Measurements from ENCODE around the gene CDX1. TPM values are rescaled to one million over a fixed set of nuclear protein-coding genes. Genes with fewer than 3 reads are reported as not detected.
A peak's percentile ranks its signal among the peaks of the same experiment; 100 is the strongest.

Gene CDX1
- total RNA-seq, 1 donor from 2014 or later, result not detected

- no peak for TF ChIP-seq CTCF (IDR thresholded peaks at IDR 0.05)
- no peaks in the 10 kb centered on the region for H3K9me3 ChIP-seq (ENCODE audit: low read depth)
- H3K4me3 ChIP-seq, result no peak overlapping the region
- peak overlapping the region; percentile 86 for H3K4me2 ChIP-seq
- H3K9me3 Mint-ChIP-seq, result no peaks in the 10 kb centered on the region
- no peak overlapping the region for H3K27ac Mint-ChIP-seq
- H3F3A ChIP-seq (ENCODE audit: low read depth), result no peaks in the 10 kb centered on the region
- no peak overlapping the region for H3K27ac ChIP-seq
- H3K79me2 ChIP-seq (ENCODE audit: low read depth), result no peaks in the 10 kb centered on the region
- peak overlapping the region; percentile 30 for H3K4me3 Mint-ChIP-seq
- H3K36me3 Mint-ChIP-seq, result no peaks in the 10 kb centered on the region
- peaks cover 21% of the 10 kb centered on the region for H3K4me1 ChIP-seq
- peaks cover 27% of the 10 kb centered on the region for H3K4me1 Mint-ChIP-seq
- no peak overlapping the region for H3K9ac ChIP-seq
- no peak for DNase-seq (ENCODE audit: low spot score)
- peaks cover 87% of the 10 kb centered on the region for H3K27me3 ChIP-seq
- H3K27me3 Mint-ChIP-seq (ENCODE audit: insufficient read depth, low read depth), result peaks cover 38% of the 10 kb centered on the region
- H2AFZ ChIP-seq (replicated peaks), result no peak overlapping the region
- H3K36me3 ChIP-seq, result no peaks in the 10 kb centered on the region
- H4K20me1 ChIP-seq (ENCODE audit: low read depth), result peaks cover 5% of the 10 kb centered on the region
Measured at GRCh38 chr5:150189326-150189725, 22.7 kb downstream of the CDX1 start.

GRCh38 chr5:150189728-150190502, 23.3 kb downstream of the CDX1 start, which contains the start of gene SLC6A7:
Gene SLC6A7 (plus strand): TSS chr5:150190062. CDS start chr5:150190328, 266 bp downstream.
- Mint-ChIP-seq H3K27ac (no peak within 1 kb of the TSS), H3K27me3 (ENCODE audit: insufficient read depth, low read depth) (peaks cover 42% of the 10 kb centered on the region)
- DNase-seq (ENCODE audit: low spot score), result peak; percentile 62

GRCh38 chr5:150190503-150190979, 24.0 kb downstream of the CDX1 start:
- Mint-ChIP-seq H3K4me1 (peaks cover 18% of the 10 kb centered on the region), H3K9me3 (no peaks in the 10 kb centered on the region), H3K4me3 (no peak overlapping the region), H3K27me3 (ENCODE audit: insufficient read depth, low read depth) (peaks cover 42% of the 10 kb centered on the region), H3K36me3 (no peaks in the 10 kb centered on the region), H3K27ac (no peak overlapping the region)
- Histone ChIP-seq H3K79me2 (ENCODE audit: low read depth) (no peaks in the 10 kb centered on the region), H3K4me1 (peaks cover 16% of the 10 kb centered on the region), H4K20me1 (ENCODE audit: low read depth) (peaks cover 5% of the 10 kb centered on the region), H3K27ac (no peak overlapping the region), H3K4me3 (peak overlapping the region; percentile 49), H3K4me2 (peak overlapping the region; percentile 86), H3K9me3 (ENCODE audit: low read depth) (no peaks in the 10 kb centered on the region), H3F3A (ENCODE audit: low read depth) (no peaks in the 10 kb centered on the region), H3K27me3 (peaks cover 84% of the 10 kb centered on the region), H3K36me3 (no peaks in the 10 kb centered on the region), H3K9ac (no peak overlapping the region), H2AFZ (replicated peaks) (no peak overlapping the region)
- DNase-seq (ENCODE audit: low spot score), result peak; percentile 30
- TF ChIP-seq EZH2 (IDR thresholded peaks at IDR 0.05), result peak; percentile 61
- TF ChIP-seq EZH2phosphoT487 (IDR thresholded peaks at IDR 0.05), result no peak
- TF ChIP-seq CTCF (IDR thresholded peaks at IDR 0.05), result no peak

More at GRCh38 chr5:150189728-150190502, 23.3 kb downstream of the CDX1 start, which contains the start of gene SLC6A7:
- peaks cover 21% of the 10 kb centered on the region for H3K4me1 Mint-ChIP-seq
- peaks cover 5% of the 10 kb centered on the region for H4K20me1 ChIP-seq (ENCODE audit: low read depth)
- no peaks in the 10 kb centered on the region for H3K79me2 ChIP-seq (ENCODE audit: low read depth)
- no peak within 1 kb of the TSS for H3K9ac ChIP-seq
- H3K4me3 ChIP-seq, result peak within 1 kb of the TSS; percentile 49
- TF ChIP-seq EZH2 (IDR thresholded peaks at IDR 0.05) (peak; percentile 91), EZH2phosphoT487 (IDR thresholded peaks at IDR 0.05) (peak; percentile 89), CTCF (IDR thresholded peaks at IDR 0.05) (no peak)
- H3K27ac ChIP-seq, result no peak within 1 kb of the TSS
- peak within 1 kb of the TSS; percentile 30 for H3K4me3 Mint-ChIP-seq
- H3K36me3 Mint-ChIP-seq, result no peaks in the 10 kb centered on the region
- H3K36me3 ChIP-seq, result no peaks in the 10 kb centered on the region
- peak within 1 kb of the TSS; percentile 80 for H2AFZ ChIP-seq (replicated peaks)
- no peaks in the 10 kb centered on the region for H3K9me3 ChIP-seq (ENCODE audit: low read depth)
- H3K4me2 ChIP-seq, result peak within 1 kb of the TSS; percentile 86
- peaks cover 87% of the 10 kb centered on the region for H3K27me3 ChIP-seq
- no peaks in the 10 kb centered on the region for H3F3A ChIP-seq (ENCODE audit: low read depth)
- no peaks in the 10 kb centered on the region for H3K9me3 Mint-ChIP-seq
- peaks cover 21% of the 10 kb centered on the region for H3K4me1 ChIP-seq

All from neural progenitor cell (in vitro differentiated cells).